NCI-H69 (cell line): ENCODE data around the gene FHL1.
"Not testable (repeated sequence)": the region's sequence is repeated elsewhere in the genome, so short reads cannot be mapped to it uniquely, and the experiment has no call there.

Experiments
- DNase-seq: peaks from one replicate; lab custom pipeline; 2025; lab: John Stamatoyannopoulos, UW

FHL1 gene

DNA sequence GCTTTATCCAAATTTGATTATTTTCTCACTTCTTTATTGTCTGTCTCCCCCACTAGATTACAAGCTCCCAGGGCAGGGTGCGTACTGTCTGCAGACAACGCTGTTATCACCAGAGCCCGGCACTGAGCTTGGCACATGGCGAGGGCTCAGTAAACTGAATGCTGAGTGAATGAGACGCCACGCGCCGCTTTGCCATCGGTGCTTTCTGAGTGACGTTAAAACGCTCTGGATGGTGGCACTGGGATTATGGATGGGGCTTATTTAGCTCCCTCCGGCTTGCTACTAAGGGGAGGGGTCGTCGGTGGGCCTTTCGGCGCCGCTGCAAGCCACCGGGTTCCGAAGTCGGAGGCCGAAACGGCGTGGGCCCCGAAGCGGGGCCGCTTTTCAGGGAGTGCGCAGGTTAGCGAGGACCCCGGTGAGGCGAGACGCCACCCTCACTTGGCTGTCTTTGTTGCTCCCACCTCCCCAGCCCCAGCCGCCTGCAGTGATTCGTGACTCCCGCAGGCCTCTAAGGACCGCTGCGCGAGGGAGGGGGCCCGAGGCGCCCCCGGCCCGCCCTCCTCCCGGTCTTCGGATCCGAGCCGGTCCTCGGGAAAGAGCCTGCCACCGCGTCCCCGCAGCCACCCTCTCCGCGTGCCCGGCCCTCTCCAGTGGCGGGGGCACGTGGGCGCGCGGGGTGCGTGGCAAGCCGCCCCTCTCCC lies 569 bp upstream of the FHL1 start:
- DNase-seq: peak; percentile 64

DNA sequence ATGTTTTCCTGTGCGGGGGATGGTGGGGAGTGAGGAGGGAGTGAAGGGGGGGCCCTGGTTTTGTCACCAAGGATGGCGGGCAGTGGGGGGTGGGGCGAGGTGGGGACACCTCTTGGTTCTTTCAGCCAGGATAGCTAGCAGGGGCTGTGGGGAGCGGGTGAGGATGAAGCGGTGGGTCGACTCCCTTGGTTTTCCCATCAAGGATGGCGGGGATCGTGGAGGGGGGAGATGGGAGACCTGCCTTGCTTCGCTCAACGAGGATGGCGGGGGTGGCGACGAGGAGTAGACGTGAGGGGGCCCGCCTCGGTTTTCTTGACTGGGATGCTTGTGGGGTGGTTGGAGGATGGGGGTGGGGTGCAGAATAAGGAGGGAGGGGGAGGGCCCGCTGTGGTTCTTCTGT lies 643 bp downstream of the FHL1 start:
- peak; percentile 45 for DNase-seq

DNA sequence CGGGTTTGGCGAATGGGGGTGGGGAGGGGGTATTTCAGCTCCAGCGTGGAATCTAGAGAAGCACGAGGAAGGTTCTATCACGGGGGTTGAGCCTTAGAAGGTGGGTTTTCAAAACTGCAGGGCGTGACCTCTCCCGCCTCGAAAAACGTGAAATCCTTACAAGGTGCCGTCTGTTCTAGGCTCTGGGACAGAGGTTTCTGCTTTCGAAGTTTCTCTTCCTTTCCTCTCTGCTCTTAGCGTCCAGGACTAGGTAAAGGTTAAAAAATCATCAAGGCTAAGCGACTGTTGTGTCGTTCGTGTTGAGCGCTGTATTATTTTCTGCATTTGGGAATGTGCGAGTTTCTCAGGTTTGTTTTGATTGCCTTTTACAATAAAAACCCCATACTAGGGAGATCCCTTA lies 1.1 kb downstream of the FHL1 start:
- DNase-seq: peak; percentile 45

DNA sequence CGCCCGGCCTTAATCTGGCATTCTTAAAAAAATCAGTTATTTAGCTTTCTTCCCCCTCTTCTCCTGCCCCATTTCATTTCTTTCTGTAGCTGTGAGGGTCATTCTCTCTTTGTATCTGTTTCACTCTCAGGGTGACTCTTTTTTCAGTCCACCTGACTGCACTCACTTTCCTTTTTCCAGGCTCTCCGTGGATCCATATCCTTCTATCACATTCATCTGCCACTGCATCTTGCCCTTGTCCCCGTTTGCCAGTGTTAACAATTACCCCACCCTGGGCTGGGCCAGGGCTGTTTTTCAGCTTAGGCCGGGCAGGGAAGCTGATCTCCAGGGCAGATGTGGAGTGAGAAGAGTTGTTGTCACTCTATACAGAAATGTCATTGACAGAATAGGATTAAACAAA lies 7.7 kb downstream of the FHL1 start:
- DNase-seq: no peak

DNA sequence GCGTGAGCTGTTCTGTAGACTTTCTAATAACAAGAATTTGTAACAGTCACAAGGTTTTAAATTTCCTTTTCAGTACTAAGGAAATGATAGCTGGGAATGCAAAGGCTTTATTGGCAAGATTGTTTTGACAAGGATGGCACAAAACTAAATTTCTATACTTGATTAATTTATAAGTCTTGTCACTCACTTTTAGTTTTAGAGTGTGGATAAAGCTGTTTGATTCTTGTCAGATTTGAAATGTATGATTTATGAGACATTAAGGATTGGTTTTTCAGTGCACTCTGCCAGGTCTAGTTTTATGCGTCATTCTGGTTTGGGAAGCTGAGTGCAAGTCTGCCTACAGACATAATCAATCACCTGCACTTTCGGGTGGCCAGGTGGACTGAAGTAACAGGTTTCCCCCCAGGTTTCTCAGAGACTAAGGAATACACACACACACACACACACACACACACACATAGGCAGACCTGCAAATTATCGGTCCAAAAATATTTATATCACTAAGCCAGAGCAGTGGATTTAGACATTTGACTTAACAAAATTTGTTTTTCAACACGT lies 9.3 kb downstream of the FHL1 start:
- DNase-seq: no peak

DNA sequence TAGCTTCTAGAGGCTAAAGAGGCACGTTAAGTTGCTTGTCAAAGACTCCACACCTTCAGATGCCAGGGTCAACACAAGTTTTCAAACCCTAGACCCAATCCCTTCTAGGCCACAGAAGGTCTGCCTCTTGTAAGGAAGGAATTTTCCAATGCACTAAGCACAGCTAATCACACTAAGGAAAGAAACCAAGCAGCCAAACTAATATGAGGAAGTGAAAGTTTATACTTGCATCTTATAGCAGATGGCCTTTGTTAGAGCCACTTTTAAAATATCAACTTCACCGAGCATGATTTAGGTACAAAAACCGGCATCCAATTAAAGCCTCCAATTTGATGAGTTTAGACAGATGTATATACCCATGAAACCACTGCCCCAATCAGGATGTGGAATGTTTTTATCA lies 9.9 kb downstream of the FHL1 start:
- no peak for DNase-seq

DNA sequence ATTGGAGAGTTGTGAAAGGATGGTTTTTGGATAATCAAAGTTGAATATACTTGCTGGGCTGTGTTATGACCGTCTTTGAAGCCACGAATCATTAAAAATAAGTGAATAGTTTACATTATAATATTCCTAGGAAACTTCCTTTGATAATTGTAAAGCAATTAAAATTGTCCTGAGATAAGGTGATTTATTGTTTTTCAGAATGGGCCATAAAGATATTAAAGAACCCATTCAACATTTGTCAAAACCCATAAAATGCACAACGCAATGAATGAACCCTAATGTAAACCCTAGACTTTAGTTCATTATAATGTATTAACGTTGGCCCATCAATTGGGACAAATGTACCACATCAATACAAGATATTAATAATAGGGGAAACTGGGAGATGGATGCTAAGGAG lies 11.4 kb downstream of the FHL1 start:
- DNase-seq: no peak

DNA sequence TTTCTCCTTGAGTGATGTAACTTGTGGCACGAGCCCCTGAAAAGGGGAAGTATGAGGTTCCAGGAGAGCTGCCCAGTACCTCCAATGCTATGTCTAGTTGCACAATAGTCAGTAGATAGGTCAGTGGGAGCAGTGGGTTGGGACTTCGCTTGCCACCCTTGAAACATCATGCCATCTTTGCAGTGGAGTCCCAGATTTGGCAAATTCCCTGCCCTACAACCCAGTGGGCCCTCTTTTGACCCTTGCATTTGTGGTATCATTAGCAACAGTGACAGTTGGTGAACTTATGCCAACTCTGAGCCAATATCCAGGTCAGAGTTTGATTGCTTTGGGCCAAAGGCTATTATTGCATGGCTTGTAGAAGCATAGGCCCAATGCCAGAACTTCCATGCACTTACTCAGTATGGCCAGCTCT lies 12.3 kb downstream of the FHL1 start:
- peak; percentile 4 for DNase-seq

DNA sequence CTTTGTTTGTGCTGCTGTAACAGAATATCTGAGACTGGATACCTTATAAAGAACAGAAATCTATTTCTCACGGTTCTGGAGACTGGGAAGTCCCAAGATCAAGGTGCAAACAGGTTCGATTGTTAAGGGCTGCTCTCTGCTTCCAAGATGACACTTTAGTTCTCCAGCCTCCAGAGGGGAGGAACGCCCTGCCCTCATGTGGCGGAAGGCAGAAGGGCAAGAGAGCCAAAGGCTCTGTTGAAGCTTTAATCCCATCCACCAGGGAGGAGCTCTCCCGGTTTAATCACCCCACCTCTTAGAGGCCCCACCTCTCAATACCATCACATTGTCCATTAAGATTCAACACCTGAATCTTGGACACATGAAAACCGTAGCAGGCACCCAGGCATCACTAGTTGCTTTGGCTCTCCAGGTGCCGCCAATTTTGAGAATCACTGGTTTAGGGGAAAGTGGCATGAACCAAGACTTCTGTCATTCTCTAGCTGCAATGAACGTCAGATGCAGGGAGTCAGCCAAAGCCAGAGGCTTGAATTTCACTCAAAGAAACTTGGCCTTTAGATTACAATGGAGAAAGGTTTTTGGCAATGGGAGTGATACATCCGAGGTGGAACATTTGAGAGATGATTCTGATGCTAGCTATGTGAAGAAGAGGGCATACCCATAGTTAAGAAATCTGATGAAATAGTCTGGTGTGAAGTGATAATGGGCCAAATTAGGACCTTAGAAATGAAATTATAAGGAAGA lies 15.7 kb downstream of the FHL1 start:
- DNase-seq: peak; percentile 64

DNA sequence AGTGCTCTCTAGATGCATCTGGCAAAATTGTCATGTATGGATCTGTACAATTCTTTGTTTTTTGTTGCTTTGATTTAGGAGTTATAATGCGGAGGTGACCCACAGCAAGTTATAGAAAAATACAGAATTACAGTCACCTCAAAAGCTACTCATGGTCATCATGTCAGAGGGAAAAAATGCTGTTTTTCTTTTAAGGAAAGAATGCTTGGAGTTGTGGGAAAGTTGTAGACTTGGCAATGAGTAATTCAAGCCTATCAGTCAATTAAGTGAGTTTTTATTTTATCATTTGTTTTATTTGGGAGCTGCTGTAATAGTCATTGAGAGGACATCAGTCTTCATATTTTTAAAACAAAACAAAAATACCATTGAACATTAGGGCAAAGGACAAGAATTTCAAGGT lies 16.4 kb downstream of the FHL1 start:
- DNase-seq: no peak

DNA sequence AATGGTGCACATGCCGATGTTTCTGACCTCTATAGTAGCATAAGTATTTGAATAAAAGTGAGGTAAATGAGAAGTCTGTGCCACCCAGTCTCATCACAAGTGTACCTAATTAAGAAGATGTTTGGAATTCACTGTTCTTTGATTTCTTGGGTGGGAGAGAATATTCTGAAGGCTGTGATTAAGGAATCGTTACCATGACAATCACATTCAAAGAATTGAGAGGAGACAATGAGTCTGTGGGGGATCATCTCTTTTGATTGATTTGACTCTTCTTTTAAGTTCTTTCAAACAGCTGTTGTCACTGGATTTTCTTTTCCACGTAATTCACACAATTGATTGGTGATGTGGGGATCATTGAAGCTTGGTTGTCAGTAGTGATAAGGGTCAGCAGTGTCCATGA lies 18.1 kb downstream of the FHL1 start:
- DNase-seq: peak; percentile 32

DNA sequence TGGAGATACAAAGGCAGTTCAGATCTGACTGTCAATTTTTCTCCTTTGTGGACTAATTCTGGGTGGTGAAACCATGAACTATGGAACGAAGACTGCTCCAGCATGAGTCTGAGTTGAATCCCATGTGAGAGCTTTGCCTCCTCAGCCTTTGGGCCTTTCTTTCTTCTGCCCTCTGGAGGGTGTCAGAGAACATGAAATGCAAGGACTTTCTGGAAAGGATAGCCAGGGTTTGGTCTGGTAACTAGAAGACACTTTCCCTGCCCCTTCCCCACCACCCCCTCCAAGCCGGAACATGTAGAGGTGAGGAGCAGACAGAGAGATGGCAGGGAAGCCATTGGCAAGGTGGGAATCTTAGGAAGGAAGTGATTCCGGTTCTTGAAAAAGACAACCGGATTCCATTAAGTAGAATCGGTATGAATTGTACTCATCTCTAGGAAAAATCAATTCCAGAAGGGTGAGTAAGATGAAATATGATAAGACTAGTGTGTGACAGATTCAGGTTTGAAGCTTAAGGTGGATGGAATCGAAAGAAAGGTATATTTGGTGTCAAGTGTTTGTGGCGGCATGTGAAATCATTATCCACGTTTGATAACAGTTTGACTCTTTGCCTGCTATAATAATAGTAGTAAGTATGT lies 19.0 kb downstream of the FHL1 start:
- peak; percentile 53 for DNase-seq

DNA sequence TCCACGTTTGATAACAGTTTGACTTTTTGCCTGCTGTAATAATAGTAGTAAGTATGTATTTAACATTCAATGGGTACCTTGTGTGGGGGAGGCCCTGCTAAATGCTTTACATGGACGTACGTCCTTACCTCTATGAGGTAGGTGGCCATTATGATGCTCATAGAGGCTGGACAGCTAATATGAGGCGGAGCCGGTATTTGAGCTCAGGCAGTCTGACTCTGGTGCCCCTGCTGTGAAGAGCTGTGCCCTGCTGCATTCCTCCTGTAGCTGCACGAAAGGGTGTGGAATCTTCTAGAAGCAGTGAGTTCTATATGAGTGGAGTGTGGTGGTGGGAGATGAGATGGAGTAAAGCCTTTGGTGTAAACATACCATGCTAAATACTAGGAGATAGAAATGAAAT lies 20.7 kb downstream of the FHL1 start:
- not testable (repeated sequence) for DNase-seq

DNA sequence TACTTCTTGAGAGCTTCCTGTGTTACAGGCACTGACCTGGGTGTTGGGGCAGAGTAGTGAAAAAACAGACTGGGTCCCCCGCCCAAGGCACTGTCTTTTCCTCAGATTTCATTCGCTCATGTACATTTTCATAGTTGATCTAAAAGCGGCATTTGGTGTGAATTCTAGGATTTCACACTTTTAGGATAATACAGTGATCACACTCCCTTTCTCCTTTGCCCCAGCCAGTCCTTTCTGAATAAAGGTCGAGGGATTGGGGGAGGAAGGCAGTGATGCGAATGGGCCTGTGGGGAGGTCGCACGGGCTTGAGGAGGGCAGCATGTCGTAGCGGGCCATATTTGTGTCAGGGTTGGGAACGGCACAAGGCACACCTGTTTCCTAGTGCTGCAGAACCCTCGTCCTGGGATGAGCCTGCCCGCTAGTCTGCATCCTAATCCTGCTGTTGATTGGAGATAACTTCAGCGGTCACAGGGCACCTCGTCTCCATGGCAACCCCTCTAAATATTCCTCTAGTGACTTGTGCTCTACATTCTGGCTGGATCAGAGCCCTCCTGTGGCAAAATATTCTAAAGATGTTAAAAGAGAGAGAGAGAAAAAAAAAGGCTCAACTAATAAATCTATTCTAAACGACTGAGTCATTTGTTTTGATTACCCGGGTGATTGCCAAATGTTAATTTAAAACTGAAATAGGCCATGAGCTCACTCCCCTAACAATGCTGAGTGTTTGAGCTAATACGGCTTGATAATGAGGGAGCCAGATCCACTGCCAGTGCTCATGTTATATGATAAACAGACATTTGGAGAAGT lies 21.8 kb downstream of the FHL1 start:
- peak; percentile 74 for DNase-seq

DNA sequence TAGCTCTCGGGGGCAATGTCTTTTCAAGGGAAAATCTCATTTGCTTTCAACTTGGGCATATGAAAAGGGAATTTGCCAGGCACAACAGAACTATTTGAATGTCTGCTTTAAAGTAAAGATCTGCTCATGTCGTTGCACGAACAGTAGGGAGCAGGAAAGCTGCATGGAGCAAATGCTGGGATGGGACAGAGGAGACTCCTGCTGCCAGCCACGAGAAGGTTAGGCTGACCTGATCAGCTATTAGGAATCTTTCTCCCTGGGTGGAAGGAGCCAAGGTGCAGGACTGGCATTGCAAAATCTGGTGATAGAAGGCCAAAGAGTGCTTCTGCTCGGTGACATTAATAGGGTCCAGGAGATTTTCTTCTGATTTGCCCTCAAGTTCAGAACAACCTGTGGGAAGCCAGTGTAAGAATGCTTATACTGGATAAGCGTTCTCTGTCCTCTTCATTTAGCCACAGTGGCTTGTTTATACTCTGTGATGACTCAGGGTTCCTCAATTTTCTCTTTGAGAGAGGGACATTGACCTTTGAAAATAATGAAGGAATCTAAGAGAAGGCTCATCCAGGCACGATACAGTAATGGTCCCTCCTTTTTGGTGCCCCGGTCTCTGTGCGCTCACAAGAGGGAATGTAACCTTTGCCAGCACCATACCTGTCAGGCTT lies 22.9 kb downstream of the FHL1 start:
- DNase-seq: no peak

DNA sequence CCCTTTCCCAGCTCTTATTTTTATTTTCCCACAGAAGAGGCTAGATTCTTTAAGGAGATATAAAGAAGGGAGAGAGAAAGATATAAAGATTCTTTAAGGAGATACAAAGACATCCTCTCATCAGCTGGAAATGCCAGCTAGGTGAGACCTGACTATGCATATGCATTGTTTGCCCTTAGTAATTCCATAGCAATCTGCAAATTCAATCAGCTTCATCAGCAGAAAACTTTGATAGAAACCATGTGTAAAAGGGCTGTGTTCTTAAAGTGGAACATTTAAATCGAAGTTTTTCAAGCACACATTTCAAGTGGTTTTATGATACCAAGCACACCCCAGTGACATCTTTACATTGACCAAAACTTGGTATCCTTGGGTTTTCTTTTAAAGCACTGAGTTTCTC lies 24.1 kb downstream of the FHL1 start:
- DNase-seq: no peak

DNA sequence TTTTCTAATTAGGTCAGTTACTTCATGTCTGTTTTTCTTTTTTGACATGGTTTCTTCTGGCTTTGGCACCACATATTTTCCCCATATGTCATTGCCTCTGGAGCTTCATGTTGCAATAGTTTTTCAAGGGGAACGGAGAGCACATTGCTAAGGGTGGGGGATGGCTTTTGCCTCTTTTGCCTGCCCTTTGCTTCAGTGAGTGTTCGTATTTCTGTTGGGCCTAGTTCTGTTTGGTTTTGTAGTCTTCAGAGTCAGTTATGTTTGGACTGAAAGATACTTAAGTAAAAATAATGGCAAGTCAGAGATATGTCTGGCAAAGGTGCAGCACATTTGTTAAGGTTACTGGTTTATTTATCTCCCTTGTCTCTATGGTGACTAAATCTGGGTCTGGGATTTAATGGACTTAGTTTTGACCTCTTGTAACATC lies 29.1 kb downstream of the FHL1 start:
- DNase-seq: no peak

DNA sequence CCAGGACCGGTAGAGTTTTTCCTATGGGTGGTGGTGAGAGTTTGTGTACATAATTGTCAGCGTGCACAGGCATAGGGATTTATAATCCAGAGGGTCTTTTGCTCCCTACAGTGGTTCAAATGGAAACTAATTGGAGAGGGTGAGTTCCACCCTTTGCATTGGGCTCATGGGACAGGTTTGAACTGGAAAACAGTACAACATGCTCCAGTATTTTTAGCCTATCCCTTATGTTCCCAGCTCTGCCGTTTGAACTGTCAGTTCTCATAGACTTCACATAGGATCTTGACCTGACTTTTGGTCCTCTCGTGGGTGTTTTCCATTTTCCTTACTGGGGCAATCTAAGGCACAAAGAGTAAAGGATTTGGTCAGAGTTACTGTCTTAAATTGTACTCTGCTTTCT lies 31.8 kb downstream of the FHL1 start:
- DNase-seq: no peak

DNA sequence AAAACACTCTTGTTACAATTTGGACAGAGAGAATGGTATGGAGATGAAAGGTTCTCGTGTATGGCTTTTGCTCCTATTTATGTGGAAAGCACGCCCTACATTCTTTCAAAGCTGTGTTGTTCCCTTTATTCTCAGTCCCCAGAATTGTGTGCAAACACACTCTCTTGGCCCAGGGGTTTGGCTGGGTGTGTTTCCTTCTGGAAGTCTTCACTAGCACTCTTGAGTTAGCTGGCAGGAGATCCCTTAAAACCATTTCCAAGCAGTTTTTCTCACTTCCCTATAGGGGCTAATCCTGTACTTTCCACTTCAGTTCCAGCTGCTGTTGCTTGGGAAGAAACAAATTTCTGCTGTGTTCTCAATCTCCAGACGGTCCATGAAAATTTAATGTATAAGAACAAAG lies 35.1 kb downstream of the FHL1 start:
- DNase-seq: no peak

DNA sequence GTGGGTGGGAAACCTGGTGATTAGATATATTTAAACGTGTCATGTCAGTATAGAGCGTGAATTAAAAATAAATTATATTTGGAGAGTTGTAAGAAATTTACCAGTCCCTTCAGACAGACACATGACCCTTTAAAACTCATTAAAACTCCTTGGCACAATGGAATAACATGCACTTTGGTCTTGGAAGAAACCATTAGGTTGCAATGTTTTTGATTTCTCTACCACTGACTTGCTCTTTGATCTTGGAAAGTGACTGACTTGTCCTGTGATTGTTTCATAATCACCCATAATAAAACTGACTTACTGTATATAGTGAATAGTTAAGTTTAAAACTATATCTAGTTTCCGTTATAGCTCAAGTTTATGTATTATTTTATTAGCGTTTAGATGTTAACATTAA lies 35.8 kb downstream of the FHL1 start:
- DNase-seq: no peak

DNA sequence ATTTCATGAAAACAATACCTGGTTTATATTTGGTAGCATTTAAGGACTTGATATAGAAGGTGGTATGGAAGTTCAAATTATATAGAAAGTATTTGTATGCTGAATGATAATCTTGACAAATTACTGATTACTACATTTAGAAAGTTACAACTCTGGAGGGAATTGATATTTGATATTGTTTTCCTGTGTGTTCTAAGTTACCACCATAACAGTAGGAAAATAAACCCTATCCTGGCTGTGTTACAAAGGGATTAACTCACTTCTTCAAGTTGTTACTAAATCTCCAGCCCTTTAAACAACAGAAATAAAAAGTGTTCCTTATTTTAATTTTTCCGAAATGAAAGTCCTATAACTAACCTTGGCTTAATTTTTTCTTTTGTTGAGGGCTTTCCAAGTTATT lies 36.6 kb downstream of the FHL1 start:
- DNase-seq: no peak
